ENCODE data around the gene TNIK. TPM values are rescaled to one million over a fixed set of nuclear protein-coding genes. Genes with fewer than 3 reads are reported as not detected.

TNIK gene
- total RNA-seq, 1 donor from 2014 or later, result 1.5 TPM

DNA sequence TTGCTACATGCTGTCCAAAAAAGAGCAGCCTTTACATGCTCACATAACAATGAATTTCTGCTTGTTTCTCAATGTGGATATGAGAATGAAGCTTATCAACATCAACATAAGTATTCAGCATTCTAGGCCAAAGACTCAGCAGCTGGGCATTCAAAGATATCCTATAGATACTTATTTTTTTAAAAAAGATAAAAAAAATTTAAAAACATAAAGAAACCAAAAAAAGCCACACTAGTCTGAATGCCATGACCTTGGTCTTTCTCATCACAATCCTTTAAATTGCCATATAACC lies 182.0 kb downstream of the TNIK start:
- no peaks in the 10 kb centered on the region for H3K27me3 Mint-ChIP-seq (ENCODE audit: unreplicated experiment)
- H3K4me1 Mint-ChIP-seq (ENCODE audit: low read depth, unreplicated experiment), result no peaks in the 10 kb centered on the region
- no peak for DNase-seq
- H3K9me3 Mint-ChIP-seq (ENCODE audit: unreplicated experiment), result no peaks in the 10 kb centered on the region
- H3K36me3 Mint-ChIP-seq (ENCODE audit: unreplicated experiment), result no peaks in the 10 kb centered on the region
- no peak for TF ChIP-seq CTCF (IDR thresholded peaks at IDR 0.05; ENCODE audit: partially characterized antibody, unreplicated experiment)
- no peak overlapping the region for H3K27ac Mint-ChIP-seq (ENCODE audit: unreplicated experiment)
- H3K4me3 Mint-ChIP-seq (ENCODE audit: unreplicated experiment), result no peak overlapping the region

- Mint-ChIP-seq H3K27me3 (ENCODE audit: unreplicated experiment) (no peaks in the 10 kb centered on the region), H3K27ac (ENCODE audit: unreplicated experiment) (no peak overlapping the region), H3K36me3 (ENCODE audit: unreplicated experiment) (no peaks in the 10 kb centered on the region), H3K9me3 (ENCODE audit: unreplicated experiment) (no peaks in the 10 kb centered on the region), H3K4me3 (ENCODE audit: unreplicated experiment) (no peak overlapping the region), H3K4me1 (ENCODE audit: low read depth, unreplicated experiment) (no peaks in the 10 kb centered on the region)
- no peak for DNase-seq
- no peak for TF ChIP-seq CTCF (IDR thresholded peaks at IDR 0.05; ENCODE audit: partially characterized antibody, unreplicated experiment)
These were observed 182.5 kb downstream of the TNIK start for GRCh38 chr3:171277456-171278298.

DNA sequence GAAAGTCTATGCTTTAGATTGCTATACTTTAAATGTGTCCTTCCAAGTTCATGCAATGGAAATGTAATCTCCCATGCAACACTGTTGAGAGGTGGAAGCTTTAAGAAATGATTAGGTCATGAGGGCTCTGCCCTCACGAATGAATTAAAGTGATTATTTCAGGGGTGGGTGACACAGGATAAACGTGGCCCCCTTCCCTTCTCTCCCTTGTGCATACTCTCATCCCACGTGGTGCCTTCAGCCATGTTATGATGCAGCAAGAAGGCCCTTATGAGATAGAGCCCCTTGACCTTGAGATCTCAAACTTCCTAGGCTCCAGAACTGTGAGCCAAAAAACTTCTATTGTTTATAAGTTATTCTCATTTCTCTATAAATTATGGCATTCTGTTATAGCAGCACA lies 183.3 kb downstream of the TNIK start:
- Mint-ChIP-seq H3K4me3 (ENCODE audit: unreplicated experiment) (no peak overlapping the region), H3K27me3 (ENCODE audit: unreplicated experiment) (no peaks in the 10 kb centered on the region), H3K4me1 (ENCODE audit: low read depth, unreplicated experiment) (no peaks in the 10 kb centered on the region), H3K36me3 (ENCODE audit: unreplicated experiment) (no peaks in the 10 kb centered on the region), H3K27ac (ENCODE audit: unreplicated experiment) (no peak overlapping the region), H3K9me3 (ENCODE audit: unreplicated experiment) (no peaks in the 10 kb centered on the region)
- no peak for TF ChIP-seq CTCF (IDR thresholded peaks at IDR 0.05; ENCODE audit: partially characterized antibody, unreplicated experiment)
- no peak for DNase-seq

DNA sequence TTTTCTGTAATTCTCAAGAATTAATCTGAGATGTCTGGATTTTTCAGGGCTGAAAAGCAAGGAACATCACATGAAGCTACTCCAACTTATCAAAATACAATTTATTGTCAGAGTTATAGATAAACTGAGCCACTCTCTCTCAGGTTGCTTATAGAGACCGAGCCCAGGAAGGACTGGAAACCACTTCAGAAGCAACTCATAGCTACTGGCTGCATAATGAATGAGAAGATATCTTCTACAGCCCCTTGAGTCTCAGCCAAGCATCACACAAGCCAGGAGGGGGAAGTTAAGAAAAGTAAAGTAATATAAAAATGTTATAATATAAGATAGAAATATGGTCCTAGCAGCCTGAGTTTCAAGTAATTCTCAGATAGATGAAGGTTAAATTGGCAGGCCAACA lies 186.0 kb downstream of the TNIK start:
- Mint-ChIP-seq H3K27me3 (ENCODE audit: unreplicated experiment) (no peaks in the 10 kb centered on the region), H3K27ac (ENCODE audit: unreplicated experiment) (no peak overlapping the region), H3K9me3 (ENCODE audit: unreplicated experiment) (no peaks in the 10 kb centered on the region), H3K4me1 (ENCODE audit: low read depth, unreplicated experiment) (no peaks in the 10 kb centered on the region), H3K4me3 (ENCODE audit: unreplicated experiment) (no peak overlapping the region), H3K36me3 (ENCODE audit: unreplicated experiment) (no peaks in the 10 kb centered on the region)
- DNase-seq, result no peak
- no peak for TF ChIP-seq CTCF (IDR thresholded peaks at IDR 0.05; ENCODE audit: partially characterized antibody, unreplicated experiment)

DNA sequence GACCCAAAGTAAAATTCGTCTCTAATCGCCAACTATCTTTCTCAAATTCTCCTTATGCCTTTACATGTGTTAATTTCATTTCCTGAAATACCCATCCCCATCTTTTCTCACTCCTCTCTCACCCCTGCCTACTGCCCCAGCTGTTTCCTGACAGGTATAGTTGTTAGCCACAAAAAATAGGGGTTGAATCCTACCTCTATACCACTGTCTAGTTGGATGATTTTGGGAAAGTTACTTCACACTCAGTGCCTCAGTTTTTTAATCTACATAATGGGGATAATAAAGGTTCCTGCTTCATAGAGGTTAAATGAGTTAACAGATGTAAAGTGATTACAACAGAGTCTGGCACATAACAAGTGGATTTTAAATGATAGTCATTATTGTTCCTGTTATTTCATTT lies 189.7 kb downstream of the TNIK start:
- Mint-ChIP-seq H3K4me3 (ENCODE audit: unreplicated experiment) (no peak overlapping the region), H3K27me3 (ENCODE audit: unreplicated experiment) (peaks cover 1% of the 10 kb centered on the region), H3K36me3 (ENCODE audit: unreplicated experiment) (no peaks in the 10 kb centered on the region), H3K9me3 (ENCODE audit: unreplicated experiment) (no peaks in the 10 kb centered on the region), H3K4me1 (ENCODE audit: low read depth, unreplicated experiment) (no peaks in the 10 kb centered on the region), H3K27ac (ENCODE audit: unreplicated experiment) (no peak overlapping the region)
- no peak for TF ChIP-seq CTCF (IDR thresholded peaks at IDR 0.05; ENCODE audit: partially characterized antibody, unreplicated experiment)
- DNase-seq, result no peak

All from glutamatergic neuron (in vitro differentiated cells).